Measurements from ENCODE around the gene EXOSC9.

- TF ChIP-seq MYC (IDR thresholded peaks at IDR 0.05; ENCODE audit: borderline replicate concordance, low read length) (no peak), EP300 (IDR thresholded peaks at IDR 0.05) (no peak), E2F6 (IDR thresholded peaks at IDR 0.05; ENCODE audit: borderline replicate concordance, low read depth) (no peak)
Measured at GRCh38 chr4:121851354-121851753, 50.2 kb downstream of the EXOSC9 start.

All from A549 (cell line).